ENCODE data around the gene GNG7.

DNA sequence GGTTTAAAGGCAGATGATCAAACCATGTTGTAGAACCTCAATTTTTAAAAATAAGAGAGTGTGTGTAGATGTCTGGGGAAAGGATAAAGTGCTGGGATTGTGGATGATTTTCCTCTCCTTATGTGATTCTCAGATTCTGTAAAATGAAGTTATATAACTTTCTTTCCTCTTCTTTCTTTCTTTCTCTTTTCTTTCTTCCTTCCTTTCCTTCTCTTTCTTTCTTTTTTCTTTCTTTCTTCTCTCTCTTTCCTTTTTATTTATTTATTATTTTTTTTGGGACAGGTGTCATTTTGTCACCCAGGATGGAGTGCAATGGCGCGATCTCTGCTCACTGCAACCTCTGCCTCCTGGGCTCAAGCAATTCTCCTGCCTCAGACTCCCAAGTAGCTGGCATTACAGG lies 144.0 kb downstream of the GNG7 start:
- TF ChIP-seq TAF1 (IDR thresholded peaks at IDR 0.05; ENCODE audit: low read depth, low read length), result no peak
- no peak for TF ChIP-seq POLR2AphosphoS5 (IDR thresholded peaks at IDR 0.05; ENCODE audit: low read depth, low read length)

Measured in GM12891 (cell line).